GM23338 (cell line): ENCODE measurements around the gene RCAN3. TPM values are rescaled to one million over a fixed set of nuclear protein-coding genes. Genes with fewer than 3 reads are reported as not detected.

Experiments
- ATAC-seq: fragments of 200-7000 bp; cut with Tn5 transposase; 3 replicates; pipeline ENCODE4 v1.9.1; 2020
- DNase-seq: peaks from one replicate; pipeline ENCODE4 v3.0.0-alpha.2; 2015; ENCODE audit warnings: low spot score
- H2AFZ ChIP-seq: fragments of 200-600 bp; sonication (generic); 2 replicates; pipeline ENCODE4 v1.8.0; 2016; ENCODE audit warnings: antibody characterized with exemption, mild to moderate bottlenecking, moderate library complexity
- H3F3A ChIP-seq: fragments of 200-600 bp; sonication (generic); replicated peaks from 2 replicates; pipeline ENCODE4 v1.8.0; 2017; ENCODE audit warnings: antibody characterized with exemption, mixed run types, low read depth
- H3K27ac ChIP-seq: fragments of 200-600 bp; sonication (generic); 2 replicates; pipeline ENCODE4 v1.6.1; 2016; ENCODE audit warnings: low read depth
- H3K27me3 ChIP-seq: fragments of 200-600 bp; sonication (generic); 2 replicates; pipeline ENCODE4 v1.8.0; 2016; ENCODE audit warnings: mild to moderate bottlenecking, mixed run types, moderate library complexity; ENCODE audit not compliant: insufficient read depth
- H3K36me3 ChIP-seq: fragments of 200-600 bp; sonication (generic); 2 replicates; pipeline ENCODE4 v1.8.0; 2016; ENCODE audit warnings: mild to moderate bottlenecking; ENCODE audit not compliant: insufficient read depth
- H3K4me1 ChIP-seq: fragments of 200-600 bp; sonication (generic); 2 replicates; pipeline ENCODE4 v1.8.0; 2016; ENCODE audit warnings: mild to moderate bottlenecking, moderate library complexity; ENCODE audit not compliant: insufficient read depth
- H3K4me2 ChIP-seq: fragments of 200-600 bp; sonication (generic); 2 replicates; pipeline ENCODE4 v1.7.1; 2017; ENCODE audit warnings: mixed run types
- H3K4me3 ChIP-seq: fragments of 200-600 bp; sonication (generic); 2 replicates; pipeline ENCODE4 v1.6.1; 2016; ENCODE audit warnings: mixed run types
- H3K79me2 ChIP-seq: fragments of 200-600 bp; sonication (generic); replicated peaks from 2 replicates; pipeline ENCODE4 v1.8.0; 2017; ENCODE audit warnings: mild to moderate bottlenecking; ENCODE audit not compliant: insufficient read depth
- H3K9me2 ChIP-seq: fragments of 200-600 bp; sonication (generic); 2 replicates; pipeline ENCODE4 v1.8.0; 2017; ENCODE audit not compliant: insufficient read depth
- H4K20me1 ChIP-seq: fragments of 200-600 bp; sonication (generic); replicated peaks from 2 replicates; pipeline ENCODE4 v1.8.0; 2017; ENCODE audit warnings: mild to moderate bottlenecking; ENCODE audit not compliant: insufficient read depth
- H3K27ac Mint-ChIP-seq: 2 replicates; pipeline ENCODE4 v1.8.0; 2020; ENCODE audit warnings: inconsistent platforms, mild to moderate bottlenecking, moderate library complexity, mixed read lengths
- H3K27me3 Mint-ChIP-seq: 3 replicates; pipeline ENCODE4 v1.8.0; 2022; ENCODE audit warnings: low read depth, mild to moderate bottlenecking, moderate library complexity, mixed read lengths, inconsistent platforms; ENCODE audit not compliant: insufficient read depth, poor library complexity
- H3K36me3 Mint-ChIP-seq: 3 replicates; pipeline ENCODE4 v1.8.0; 2021; ENCODE audit warnings: low read depth, mild to moderate bottlenecking, inconsistent platforms, moderate library complexity, mixed read lengths
- H3K4me1 Mint-ChIP-seq: 3 replicates; pipeline ENCODE4 v1.8.0; 2020; ENCODE audit warnings: mild to moderate bottlenecking, inconsistent platforms, mixed read lengths
- H3K4me3 Mint-ChIP-seq: 3 replicates; pipeline ENCODE4 v1.8.0; 2021; ENCODE audit warnings: moderate library complexity, mild to moderate bottlenecking, inconsistent platforms, mixed read lengths
- H3K9me3 Mint-ChIP-seq: 3 replicates; pipeline ENCODE4 v1.8.0; 2020; ENCODE audit warnings: moderate library complexity, mild to moderate bottlenecking, inconsistent platforms, mixed read lengths
- CREB1 ChIP-seq: fragments of 250-450 bp; sonication (Bioruptor Pico); IDR thresholded peaks from 2 replicates; pipeline ENCODE4 v1.5.0; 2020; ENCODE audit warnings: low read depth, mild to moderate bottlenecking, moderate library complexity
- EZH2 ChIP-seq: fragments of 200-600 bp; sonication (generic); IDR thresholded peaks from one replicate; pipeline ENCODE4 v1.8.0; 2017; ENCODE audit warnings: antibody characterized with exemption, mild to moderate bottlenecking, low read depth; ENCODE audit not compliant: unreplicated experiment
- EZH2phosphoT487 ChIP-seq: fragments of 200-600 bp; sonication (generic); IDR thresholded peaks from one replicate; pipeline ENCODE4 v1.8.1; 2018; ENCODE audit warnings: antibody characterized with exemption; ENCODE audit not compliant: unreplicated experiment
- JUNB ChIP-seq: IDR thresholded peaks from one replicate; pipeline ENCODE4 v1.6.1; 2016; ENCODE audit warnings: antibody characterized with exemption; ENCODE audit not compliant: unreplicated experiment
- NANOG ChIP-seq: IDR thresholded peaks from 2 replicates; pipeline ENCODE4 v1.6.1; 2016; ENCODE audit warnings: antibody characterized with exemption, borderline replicate concordance
- POLR2AphosphoS5 ChIP-seq: IDR thresholded peaks from 2 replicates; pipeline ENCODE4 v1.6.1; 2016; ENCODE audit warnings: antibody characterized with exemption, low read depth
- REST ChIP-seq: IDR thresholded peaks from one replicate; pipeline ENCODE4 v1.6.1; 2018; ENCODE audit warnings: antibody characterized with exemption; ENCODE audit not compliant: unreplicated experiment
- STAT1 ChIP-seq: IDR thresholded peaks from one replicate; pipeline ENCODE4 v1.6.1; 2016; ENCODE audit warnings: antibody characterized with exemption; ENCODE audit not compliant: unreplicated experiment
- ZNF114 ChIP-seq: fragments of 250-450 bp; sonication (Bioruptor Pico); IDR thresholded peaks from 2 replicates; pipeline ENCODE4 v1.5.0; 2020; ENCODE audit warnings: mild to moderate bottlenecking, moderate library complexity
- ZNF331 ChIP-seq: fragments of 250-450 bp; sonication (Bioruptor Pico); IDR thresholded peaks from 2 replicates; pipeline ENCODE4 v1.5.0; 2020; ENCODE audit warnings: low read depth, mild to moderate bottlenecking, moderate library complexity
- ZNF462 ChIP-seq: fragments of 250-450 bp; sonication (Bioruptor Pico); IDR thresholded peaks from 2 replicates; pipeline ENCODE4 v1.5.0; 2020; ENCODE audit warnings: mild to moderate bottlenecking, moderate library complexity
- polyA plus RNA-seq: library from polyadenylated mRNA; unstranded; fragments of >200 nt; fragmentation: Nextera tagmentation; extraction: Ambion mirVana; gene quantifications from 2 replicates; pipeline ENCODE4 v1.2.1, GENCODE V29; 2016
- total RNA-seq: library from RNA; depleted of rRNA; stranded (reverse); fragments of >200 nt; shearing (Covaris generic); gene quantifications from 2 replicates; pipeline ENCODE4 v1.2.3, GENCODE V29; 2014
- TF ChIP-seq, protein P1 (sequence below), 2 experiments: fragments of 200-600 bp in 1 of 2; sonication (generic) in 1 of 2; conservative IDR thresholded peaks; 2 replicates each; pipeline versions ENCODE4 v1.5.1 to v1.6.1; 2016 to 2017; ENCODE audit warnings: antibody characterized with exemption in 2 of 2, low read depth in 2 of 2, mild to moderate bottlenecking in 2 of 2, moderate library complexity in 1 of 2
- TF ChIP-seq, protein P2 (sequence below): IDR thresholded peaks from 2 replicates; pipeline ENCODE4 v1.6.1; 2016; ENCODE audit warnings: antibody characterized with exemption

Gene RCAN3
- total and polyA plus RNA-seq, 2 experiments from 2014 or later, result 8.9 to 11.2 TPM

DNA sequence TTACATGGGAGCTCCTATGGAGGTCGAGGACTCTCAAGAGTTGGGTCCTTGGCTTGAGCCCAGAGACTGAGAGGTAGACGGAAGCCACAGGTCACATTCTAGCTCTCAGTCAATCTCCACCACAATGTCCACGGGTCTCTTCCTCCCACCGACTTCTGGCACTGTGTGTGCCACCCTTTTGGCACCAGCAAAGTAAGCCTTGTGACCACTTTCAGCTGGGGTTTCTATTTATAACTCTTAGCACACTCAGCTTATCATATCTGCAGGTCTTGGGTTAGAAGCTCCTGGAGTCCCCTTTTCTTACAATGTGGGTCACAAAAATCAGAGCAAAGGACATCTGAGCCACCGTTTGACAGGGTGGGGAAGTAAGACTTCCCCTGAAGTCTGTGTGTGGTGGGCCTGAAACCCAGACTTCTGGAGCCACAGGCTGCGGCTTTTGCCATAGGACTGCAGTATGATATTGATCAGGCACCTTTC is 81.6 kb downstream of the RCAN3 start:
- Mint-ChIP-seq H3K36me3 (no peaks in the 10 kb centered on the region), H3K4me3 (no peak overlapping the region), H3K9me3 (no peaks in the 10 kb centered on the region; the same call in 2 of the 3 replicates), H3K4me1 (no peaks in the 10 kb centered on the region), H3K27ac (no peak overlapping the region), H3K27me3 (no peaks in the 10 kb centered on the region)
- Histone ChIP-seq H2AFZ (no peak overlapping the region), H3K79me2 (no peaks in the 10 kb centered on the region), H3K4me3 (no peak overlapping the region), H3K27ac (no peak overlapping the region), H3F3A (no peaks in the 10 kb centered on the region), H3K27me3 (no peaks in the 10 kb centered on the region), H3K4me2 (no peak overlapping the region), H3K4me1 (no peaks in the 10 kb centered on the region), H4K20me1 (no peaks in the 10 kb centered on the region), H3K9me2 (no peaks in the 10 kb centered on the region), H3K36me3 (no peaks in the 10 kb centered on the region)
- TF ChIP-seq JUNB (no peak), POLR2AphosphoS5 (no peak), STAT1 (no peak), EZH2phosphoT487 (no peak), EZH2 (no peak), NANOG (no peak), REST (no peak), ZNF462 (CRISPR knock-in tag) (no peak), CREB1 (CRISPR knock-in tag) (no peak), ZNF331 (CRISPR knock-in tag) (no peak), ZNF114 (no peak)
- TF ChIP-seq, protein P1, sequence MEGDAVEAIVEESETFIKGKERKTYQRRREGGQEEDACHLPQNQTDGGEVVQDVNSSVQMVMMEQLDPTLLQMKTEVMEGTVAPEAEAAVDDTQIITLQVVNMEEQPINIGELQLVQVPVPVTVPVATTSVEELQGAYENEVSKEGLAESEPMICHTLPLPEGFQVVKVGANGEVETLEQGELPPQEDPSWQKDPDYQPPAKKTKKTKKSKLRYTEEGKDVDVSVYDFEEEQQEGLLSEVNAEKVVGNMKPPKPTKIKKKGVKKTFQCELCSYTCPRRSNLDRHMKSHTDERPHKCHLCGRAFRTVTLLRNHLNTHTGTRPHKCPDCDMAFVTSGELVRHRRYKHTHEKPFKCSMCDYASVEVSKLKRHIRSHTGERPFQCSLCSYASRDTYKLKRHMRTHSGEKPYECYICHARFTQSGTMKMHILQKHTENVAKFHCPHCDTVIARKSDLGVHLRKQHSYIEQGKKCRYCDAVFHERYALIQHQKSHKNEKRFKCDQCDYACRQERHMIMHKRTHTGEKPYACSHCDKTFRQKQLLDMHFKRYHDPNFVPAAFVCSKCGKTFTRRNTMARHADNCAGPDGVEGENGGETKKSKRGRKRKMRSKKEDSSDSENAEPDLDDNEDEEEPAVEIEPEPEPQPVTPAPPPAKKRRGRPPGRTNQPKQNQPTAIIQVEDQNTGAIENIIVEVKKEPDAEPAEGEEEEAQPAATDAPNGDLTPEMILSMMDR (conservative IDR thresholded peaks at IDR 0.05; ENCODE audit: low read depth in 2 of 2), result no peak
- TF ChIP-seq, protein P2, sequence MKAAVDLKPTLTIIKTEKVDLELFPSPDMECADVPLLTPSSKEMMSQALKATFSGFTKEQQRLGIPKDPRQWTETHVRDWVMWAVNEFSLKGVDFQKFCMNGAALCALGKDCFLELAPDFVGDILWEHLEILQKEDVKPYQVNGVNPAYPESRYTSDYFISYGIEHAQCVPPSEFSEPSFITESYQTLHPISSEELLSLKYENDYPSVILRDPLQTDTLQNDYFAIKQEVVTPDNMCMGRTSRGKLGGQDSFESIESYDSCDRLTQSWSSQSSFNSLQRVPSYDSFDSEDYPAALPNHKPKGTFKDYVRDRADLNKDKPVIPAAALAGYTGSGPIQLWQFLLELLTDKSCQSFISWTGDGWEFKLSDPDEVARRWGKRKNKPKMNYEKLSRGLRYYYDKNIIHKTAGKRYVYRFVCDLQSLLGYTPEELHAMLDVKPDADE, result no peak
- DNase-seq, result no peak
- no peak for ATAC-seq
